ENCODE results near the gene EPHB2.

The EPHB2 gene

GRCh38 chr1:22893292-22893691, 182.7 kb downstream of the EPHB2 start:
- no peak for DNase-seq

- DNase-seq = no peak
Measured at GRCh38 chr1:22895357-22895756, 184.7 kb downstream of the EPHB2 start.

GRCh38 chr1:22896184-22896583, 185.5 kb downstream of the EPHB2 start:
- DNase-seq = no peak

- no peak for DNase-seq
Measured at GRCh38 chr1:22900451-22900850, 189.8 kb downstream of the EPHB2 start.

GRCh38 chr1:22903113-22903512, 192.5 kb downstream of the EPHB2 start:
- DNase-seq = no peak

- DNase-seq = no peak
Measured at GRCh38 chr1:22906968-22907367, 196.3 kb downstream of the EPHB2 start.

GRCh38 chr1:22907528-22907927, 196.9 kb downstream of the EPHB2 start:
- no peak for DNase-seq

GRCh38 chr1:22908880-22909426, 198.3 kb downstream of the EPHB2 start:
- DNase-seq = no peak

GRCh38 chr1:22910286-22910685, 199.6 kb downstream of the EPHB2 start:
- DNase-seq = no peak

GRCh38 chr1:22910986-22911651, 200.5 kb downstream of the EPHB2 start:
- no peak for DNase-seq

GRCh38 chr1:22912311-22912710, 201.7 kb downstream of the EPHB2 start:
- DNase-seq = no peak

GRCh38 chr1:22913421-22914141, 202.9 kb downstream of the EPHB2 start:
- no peak for DNase-seq

GRCh38 chr1:22914156-22914555, 203.5 kb downstream of the EPHB2 start:
- DNase-seq = no peak

- DNase-seq = no peak
Measured at GRCh38 chr1:22914633-22915217, 204.1 kb downstream of the EPHB2 start.

- no peak for DNase-seq
Measured at GRCh38 chr1:22915231-22915630, 204.6 kb downstream of the EPHB2 start.

- no peak for DNase-seq
Measured at GRCh38 chr1:22915816-22916470, 205.3 kb downstream of the EPHB2 start.

- no peak for DNase-seq
Measured at GRCh38 chr1:22916471-22916820, 205.8 kb downstream of the EPHB2 start.

GRCh38 chr1:22917989-22918388, 207.3 kb downstream of the EPHB2 start:
- DNase-seq = no peak

GRCh38 chr1:22918644-22919043, 208.0 kb downstream of the EPHB2 start:
- DNase-seq = no peak

GRCh38 chr1:22919341-22920025, 208.8 kb downstream of the EPHB2 start:
- no peak for DNase-seq

- no peak for DNase-seq
Measured at GRCh38 chr1:22920026-22920733, 209.5 kb downstream of the EPHB2 start.

- DNase-seq = no peak
Measured at GRCh38 chr1:22920734-22921451, 210.3 kb downstream of the EPHB2 start.
